ENCODE results near the gene ZCCHC2. TPM values are rescaled to one million over a fixed set of nuclear protein-coding genes. Genes with fewer than 3 reads are reported as not detected.

Gene ZCCHC2
- total and polyA plus RNA-seq, 2 of the 13 experiments (the other 11 are each of a cell fraction or from before 2014, with no cell fraction given), result 62.5 to 76.1 TPM

GRCh38 chr18:62590799-62591590, 68.2 kb downstream of the ZCCHC2 start (continued):
- TF ChIP-seq PLSCR1 (CRISPR knock-in tag; IDR thresholded peaks at IDR 0.05; ENCODE audit: borderline replicate concordance) (no peak), ZBTB44 (CRISPR knock-in tag; IDR thresholded peaks at IDR 0.05) (no peak), ZBTB37 (CRISPR knock-in tag; IDR thresholded peaks at IDR 0.05) (no peak)
- TF ChIP-seq, protein P1, sequence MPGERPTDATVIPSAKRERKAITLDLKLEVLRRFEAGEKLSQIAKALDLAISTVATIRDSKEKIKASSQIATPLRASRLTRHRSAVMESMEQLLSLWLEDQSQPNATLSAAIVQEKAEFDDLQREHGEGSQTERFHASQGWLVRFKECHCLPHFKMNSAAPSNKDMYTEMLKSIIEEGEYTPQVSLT (CRISPR knock-in tag; IDR thresholded peaks at IDR 0.05; ENCODE audit: borderline replicate concordance, low read depth), result no peak
